ENCODE results near the gene GPR150.

The GPR150 gene

GRCh38 chr5:95620030-95620869 is at the start of gene GPR150:
Gene GPR150 (plus strand): TSS chr5:95620087. CDS start chr5:95620276, 189 bp downstream.
- peak; percentile 48 for DNase-seq

GRCh38 chr5:95572016-95572415 is 47.9 kb upstream of the GPR150 start:
- no peak for DNase-seq

- DNase-seq, result no peak
These were observed 38.3 kb upstream of the GPR150 start for GRCh38 chr5:95581576-95581975.

- DNase-seq, result no peak
These were observed 35.9 kb upstream of the GPR150 start for GRCh38 chr5:95583992-95584391.

GRCh38 chr5:95590880-95591279 is 29.0 kb upstream of the GPR150 start:
- DNase-seq, result peak; percentile 20

- DNase-seq, result no peak
These were observed 28.4 kb upstream of the GPR150 start for GRCh38 chr5:95591490-95591901.

- no peak for DNase-seq
These were observed 24.5 kb upstream of the GPR150 start for GRCh38 chr5:95595289-95595931.

GRCh38 chr5:95599252-95599651 is 20.6 kb upstream of the GPR150 start:
- DNase-seq, result no peak

- DNase-seq, result no peak
These were observed 19.3 kb upstream of the GPR150 start for GRCh38 chr5:95600557-95600956.

GRCh38 chr5:95605786-95606185 is 14.1 kb upstream of the GPR150 start:
- DNase-seq, result no peak

GRCh38 chr5:95606419-95606818 is 13.5 kb upstream of the GPR150 start:
- no peak for DNase-seq

- no peak for DNase-seq
These were observed 10.2 kb upstream of the GPR150 start for GRCh38 chr5:95609711-95610110.

GRCh38 chr5:95610546-95610945 is 9.3 kb upstream of the GPR150 start:
- no peak for DNase-seq

- no peak for DNase-seq
These were observed 8.5 kb upstream of the GPR150 start for GRCh38 chr5:95611396-95611795.

GRCh38 chr5:95613514-95613913 is 6.4 kb upstream of the GPR150 start:
- no peak for DNase-seq

GRCh38 chr5:95615164-95615467 is 4.8 kb upstream of the GPR150 start:
- no peak for DNase-seq

GRCh38 chr5:95617057-95617456 is 2.8 kb upstream of the GPR150 start:
- DNase-seq, result no peak

GRCh38 chr5:95619096-95619495 is 791 bp upstream of the GPR150 start:
- no peak for DNase-seq

GRCh38 chr5:95619514-95620029 is 315 bp upstream of the GPR150 start:
- no peak for DNase-seq

- peak; percentile 61 for DNase-seq
These were observed 1.3 kb downstream of the GPR150 start for GRCh38 chr5:95620870-95621838.

- no peak for DNase-seq
These were observed 2.1 kb downstream of the GPR150 start for GRCh38 chr5:95621839-95622629.

- DNase-seq, result no peak
These were observed 3.8 kb downstream of the GPR150 start for GRCh38 chr5:95623706-95624105.
